Urothelium cell line (cell line): ENCODE data around the gene BABAM2.
A peak's percentile ranks its signal among the peaks of the same experiment; 100 is the strongest.

Experiments used
- DNase-seq: peaks from one replicate; pipeline ENCODE4 v3.0.0; 2011; ENCODE audit warnings: low spot score, mixed read lengths
- FAIRE-seq: peaks from 2 replicates; lab custom pipeline; 2011; peaks lifted over from hg19 to GRCh38; lab: Jason Lieb, UNC

BABAM2 gene

DNA sequence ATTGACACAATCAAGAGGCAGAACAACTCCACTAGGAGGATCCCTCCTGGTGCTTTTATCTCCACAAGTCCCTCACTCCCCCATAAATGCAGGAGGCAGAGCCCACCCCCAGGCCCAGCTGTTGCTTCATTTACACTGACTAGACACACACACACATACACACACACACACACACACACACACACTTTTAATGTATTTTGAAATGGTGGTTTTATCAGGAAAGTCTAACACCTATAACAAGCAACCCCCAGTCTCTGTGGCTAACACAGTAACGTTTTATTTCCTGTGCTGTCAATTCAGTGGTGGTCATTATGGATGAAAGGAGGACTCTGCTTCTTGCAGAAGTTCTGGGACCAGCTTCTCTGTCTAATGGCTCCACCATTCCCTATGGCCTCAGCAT is 376.8 kb downstream of the BABAM2 start:
- no peak for DNase-seq
- FAIRE-seq = no peak

DNA sequence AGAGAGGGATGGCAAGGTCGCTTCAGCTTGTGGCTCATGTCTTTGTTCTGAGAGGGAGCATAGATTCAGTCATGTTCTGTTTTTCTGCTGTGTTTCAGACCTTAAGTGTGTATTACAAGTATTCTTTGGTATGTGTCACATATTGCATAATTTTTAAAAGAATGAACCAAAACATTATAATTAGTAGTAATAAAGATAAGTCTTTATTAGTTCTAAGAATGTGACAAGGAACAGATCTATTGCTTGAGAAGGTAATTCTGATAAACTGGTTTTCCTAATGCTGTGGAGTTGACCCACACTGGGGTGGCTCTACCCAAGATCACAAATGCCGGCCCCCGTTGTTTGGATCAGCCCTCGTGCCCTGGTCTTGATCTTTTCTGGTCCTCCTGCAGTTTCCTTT is 377.9 kb downstream of the BABAM2 start:
- FAIRE-seq (no peak), DNase-seq (no peak)

DNA sequence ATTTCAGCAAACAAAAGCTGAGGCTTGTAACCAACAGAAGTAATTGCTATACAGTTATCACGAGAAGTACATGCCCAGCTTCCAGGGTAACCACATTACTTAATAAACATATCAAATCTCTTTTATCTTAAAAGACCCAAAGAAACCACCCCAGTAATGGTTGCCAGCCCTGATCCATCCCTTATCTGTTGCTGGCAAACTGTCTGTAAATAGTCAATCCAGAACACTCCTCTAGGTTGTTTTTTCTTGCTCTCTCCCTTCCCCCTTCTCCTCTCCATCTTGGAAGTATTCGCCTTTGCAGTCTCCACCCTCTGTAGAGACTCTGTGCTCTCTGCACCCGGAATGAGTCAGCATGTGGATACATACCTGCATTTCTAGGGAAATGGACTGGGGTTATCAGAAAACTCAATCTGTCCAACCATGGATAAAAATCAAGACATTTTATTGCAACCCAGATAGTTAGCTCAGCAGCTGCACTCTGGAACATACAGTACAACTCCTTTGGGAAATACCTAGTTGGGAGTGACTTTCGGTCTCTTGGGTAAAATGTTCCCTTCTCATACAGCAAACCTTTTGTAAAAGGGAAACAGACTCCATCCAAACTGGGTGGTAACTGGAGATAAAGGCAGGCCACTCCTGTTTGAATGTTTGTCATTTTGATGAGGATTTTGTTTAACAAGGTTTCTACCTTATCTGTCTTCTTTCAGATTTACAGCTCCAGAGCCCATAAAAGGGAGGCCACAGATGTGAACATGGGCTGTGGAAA is 378.7 kb downstream of the BABAM2 start:
- DNase-seq = peak; percentile 76
- FAIRE-seq = no peak

DNA sequence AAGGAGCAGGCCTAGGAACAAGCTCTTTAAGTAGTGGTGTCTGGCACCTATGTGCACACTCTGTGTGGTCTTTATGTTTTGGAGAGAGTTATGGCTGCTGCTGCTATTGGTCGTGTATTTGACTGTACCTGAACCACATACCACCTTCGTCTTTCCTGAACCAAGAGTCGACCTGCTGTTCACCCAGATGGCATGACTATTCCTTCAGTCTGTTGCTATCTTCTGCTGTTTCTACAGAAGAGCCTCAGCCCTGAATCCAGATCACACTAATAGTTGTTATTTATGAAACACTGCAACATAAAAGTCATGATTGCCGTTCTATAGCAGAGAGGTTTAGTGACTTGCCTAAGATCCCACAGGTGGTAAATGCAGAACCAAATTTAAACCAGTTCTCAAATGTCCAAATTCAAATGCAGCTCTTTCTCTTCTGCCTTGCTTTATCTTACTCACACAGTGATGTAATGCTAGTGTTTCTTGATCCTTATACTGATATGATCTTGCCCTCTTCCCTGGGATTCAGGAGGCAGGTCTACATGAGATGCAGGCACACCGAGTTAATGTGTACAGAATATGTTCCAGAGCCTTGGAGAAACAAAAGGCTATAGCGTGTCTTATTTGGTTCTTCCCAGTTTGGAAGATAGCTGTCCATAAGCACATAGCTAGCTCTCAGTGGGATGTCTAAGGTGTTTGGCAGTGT is 380.1 kb downstream of the BABAM2 start:
- DNase-seq = no peak

DNA sequence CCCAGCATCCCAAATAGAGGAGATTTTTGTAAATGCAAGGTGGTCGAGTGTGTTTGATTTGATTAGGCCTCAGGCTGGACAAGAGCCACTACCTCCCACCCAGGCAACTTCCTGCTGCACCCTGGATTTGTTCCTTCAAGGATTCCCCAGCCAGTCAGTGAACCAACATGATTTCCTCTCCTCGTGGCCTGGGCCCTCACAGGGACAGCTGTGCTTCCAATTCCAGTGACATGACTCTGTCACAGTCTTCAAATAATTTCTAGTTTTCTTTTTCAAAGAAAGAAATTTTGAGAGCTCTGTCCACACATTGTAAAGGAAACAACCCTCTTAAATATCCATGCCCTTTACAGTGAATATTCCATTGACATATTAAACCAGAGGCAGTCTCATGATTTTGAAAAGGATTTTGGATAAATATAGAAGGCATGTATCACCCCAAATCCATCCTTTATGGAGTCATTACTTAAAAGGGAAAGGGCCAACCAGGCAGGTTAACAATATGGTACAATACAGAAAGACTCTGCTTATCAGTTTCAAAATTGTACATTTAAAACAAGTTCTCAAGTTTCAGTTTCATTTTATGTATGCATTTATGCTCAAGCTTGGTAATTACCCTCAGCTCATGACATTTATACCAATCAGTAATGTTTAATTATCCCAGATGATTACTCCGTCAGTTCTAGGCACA is 380.8 kb downstream of the BABAM2 start:
- DNase-seq (no peak), FAIRE-seq (no peak)

More for the DNA sequence above, 380.1 kb downstream of the BABAM2 start:
- no peak for FAIRE-seq

DNA sequence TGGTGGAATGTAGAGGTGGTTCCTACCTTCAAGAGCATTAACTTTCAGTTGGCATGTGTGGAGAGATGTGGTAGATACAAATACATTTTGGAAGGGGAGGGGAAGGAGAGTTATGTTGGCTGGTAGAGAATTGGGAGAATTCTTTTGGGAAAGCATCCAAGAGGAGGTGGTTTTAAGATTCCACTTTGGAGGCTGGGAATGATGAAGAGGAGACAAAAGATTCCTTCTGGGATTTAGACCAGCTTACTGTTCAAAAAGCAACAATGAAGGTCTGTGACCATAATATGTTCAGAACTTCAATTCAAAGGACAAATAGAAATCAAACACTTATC is 381.4 kb downstream of the BABAM2 start:
- DNase-seq = peak; percentile 18

DNA sequence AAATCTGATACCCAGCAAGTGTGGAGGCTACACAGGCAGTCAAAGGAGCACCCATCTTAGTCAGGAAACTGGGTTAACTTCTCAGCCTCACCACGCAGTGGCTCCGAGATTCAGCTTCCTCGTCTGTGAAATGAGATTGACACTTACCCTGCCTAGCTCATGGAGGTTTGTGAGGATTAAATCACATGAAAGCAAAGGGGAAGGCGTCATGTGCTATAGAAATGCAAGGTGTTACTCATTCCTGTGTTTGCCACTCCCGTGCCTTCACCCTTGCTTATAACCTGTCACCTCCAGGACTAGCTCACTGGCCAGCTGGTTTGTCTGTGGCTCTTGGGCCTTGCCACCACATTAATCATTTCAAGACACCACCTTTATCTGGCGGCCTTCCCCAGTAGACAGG is 383.2 kb downstream of the BABAM2 start:
- no peak for DNase-seq
- no peak for FAIRE-seq

More for the DNA sequence above, 381.4 kb downstream of the BABAM2 start:
- no peak for FAIRE-seq

DNA sequence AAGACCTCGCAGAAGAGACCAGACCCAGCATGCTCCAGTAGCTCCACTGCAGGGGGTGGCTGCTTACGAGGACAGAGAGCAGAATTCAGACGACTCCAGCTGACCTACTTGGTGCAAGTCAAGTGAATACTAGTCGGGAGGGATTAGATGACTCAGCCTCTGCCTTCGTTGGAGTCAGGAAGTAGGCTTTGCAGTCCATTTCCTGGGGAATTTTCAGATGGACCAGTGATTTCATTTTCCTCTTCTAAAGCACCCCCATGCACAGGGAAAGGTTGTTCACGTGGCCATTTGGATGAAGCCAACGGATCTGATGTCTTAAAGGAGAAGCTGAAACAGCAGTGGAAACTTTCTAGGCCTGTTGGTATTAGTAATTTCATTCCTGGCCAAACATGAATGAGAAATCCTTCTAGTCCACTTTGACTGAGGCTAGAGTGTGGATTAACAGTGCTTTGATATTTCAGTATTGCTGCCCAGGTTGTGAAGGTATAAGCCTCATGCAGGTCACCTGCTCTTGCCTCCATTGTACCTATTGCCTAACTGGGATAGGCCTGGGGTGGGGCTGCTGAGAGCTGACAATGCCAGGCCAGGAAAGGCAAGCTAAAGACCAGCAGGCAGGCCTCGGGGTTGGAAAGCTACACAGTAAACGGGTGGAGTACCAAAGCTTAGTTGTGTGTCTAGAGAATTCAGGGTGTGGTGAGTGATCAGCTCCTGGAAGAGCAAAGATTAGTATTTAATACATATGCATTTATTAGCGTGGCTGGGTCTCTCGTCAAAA is 384.6 kb downstream of the BABAM2 start:
- FAIRE-seq = peak; percentile 17
- peak; percentile 84 for DNase-seq

DNA sequence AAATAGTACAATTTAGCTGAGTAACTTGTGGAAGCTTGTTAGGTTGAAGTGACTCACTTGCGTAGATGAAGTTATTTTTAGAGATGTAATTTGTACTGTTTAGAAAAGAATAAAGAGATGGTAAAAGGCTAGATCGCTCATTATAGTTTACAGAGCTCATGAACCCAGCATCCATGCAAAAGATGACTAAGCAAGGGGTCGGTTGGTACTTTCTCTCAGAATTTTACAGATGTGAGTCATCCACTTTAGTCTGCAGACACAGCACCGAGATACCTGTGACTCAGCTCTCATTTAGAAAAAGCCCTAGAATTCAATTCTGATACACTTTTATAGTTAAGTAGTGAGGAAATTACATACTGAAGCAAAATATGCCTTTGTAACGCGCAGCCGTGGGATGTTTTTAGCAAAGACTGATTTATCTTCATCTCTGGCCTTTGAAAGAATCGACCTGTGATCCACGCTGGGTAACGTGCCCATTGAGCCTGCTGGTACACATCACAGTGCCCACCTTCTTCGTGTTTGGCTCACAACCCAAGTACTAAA is 385.6 kb downstream of the BABAM2 start:
- DNase-seq = peak; percentile 92
- FAIRE-seq = peak; percentile 20

DNA sequence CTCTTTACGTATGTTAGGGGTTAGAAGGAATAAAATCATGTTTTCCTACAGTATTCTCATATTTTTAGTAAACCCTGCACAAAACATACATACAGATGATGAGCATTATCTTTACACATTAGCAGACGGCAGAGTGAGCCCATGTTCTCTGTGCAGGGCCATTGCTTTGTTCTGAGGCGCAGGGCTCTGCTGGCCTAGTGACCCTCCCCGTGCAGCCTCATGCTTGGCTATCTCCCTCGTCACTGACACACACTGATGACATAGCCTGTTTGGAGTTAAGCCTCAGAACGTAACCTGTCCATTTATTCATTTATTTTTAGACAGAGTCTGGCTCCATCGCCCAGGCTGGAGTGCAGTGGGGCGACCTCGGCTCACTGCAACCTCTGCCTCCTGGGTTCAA is 386.3 kb downstream of the BABAM2 start:
- no peak for FAIRE-seq
- peak; percentile 29 for DNase-seq

DNA sequence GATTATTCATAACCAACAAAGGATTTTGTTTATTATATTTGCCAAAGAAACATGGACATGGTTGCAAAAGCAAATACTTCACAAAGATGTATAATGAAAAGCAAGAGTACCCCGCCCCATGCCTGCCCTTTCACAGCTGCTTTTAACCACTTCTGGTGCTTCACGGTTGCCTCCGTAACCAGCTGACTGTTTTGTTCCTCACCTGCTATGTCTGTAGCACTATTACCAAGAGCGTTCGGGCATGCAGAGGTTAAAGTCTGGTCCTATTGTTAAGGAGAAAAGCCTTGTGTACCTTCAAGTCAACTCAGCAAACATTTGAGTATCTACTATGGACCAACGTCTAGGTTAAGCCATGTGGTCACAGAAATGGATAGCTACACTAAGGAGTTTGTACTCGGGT is 386.9 kb downstream of the BABAM2 start:
- no peak for DNase-seq
- no peak for FAIRE-seq

DNA sequence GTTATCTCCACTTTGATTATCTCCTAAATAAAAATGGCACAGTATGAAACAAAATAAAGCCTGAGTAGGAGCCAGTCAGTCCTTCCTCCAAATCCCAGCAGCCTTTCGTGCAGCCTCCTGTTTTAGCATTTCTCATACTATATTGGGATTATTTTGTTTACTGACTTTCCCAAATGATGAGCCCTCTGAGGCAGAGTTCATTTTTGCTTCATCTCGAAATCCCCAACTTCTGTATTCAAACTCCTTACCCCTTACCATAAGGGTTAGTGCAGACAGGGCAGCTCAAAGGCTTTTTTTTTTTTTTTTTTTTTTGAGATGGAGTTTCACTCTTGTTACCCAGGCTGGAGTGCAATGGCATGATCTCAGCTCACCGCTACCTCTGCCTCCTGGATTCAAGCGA is 388.8 kb downstream of the BABAM2 start:
- DNase-seq (no peak), FAIRE-seq (no peak)

DNA sequence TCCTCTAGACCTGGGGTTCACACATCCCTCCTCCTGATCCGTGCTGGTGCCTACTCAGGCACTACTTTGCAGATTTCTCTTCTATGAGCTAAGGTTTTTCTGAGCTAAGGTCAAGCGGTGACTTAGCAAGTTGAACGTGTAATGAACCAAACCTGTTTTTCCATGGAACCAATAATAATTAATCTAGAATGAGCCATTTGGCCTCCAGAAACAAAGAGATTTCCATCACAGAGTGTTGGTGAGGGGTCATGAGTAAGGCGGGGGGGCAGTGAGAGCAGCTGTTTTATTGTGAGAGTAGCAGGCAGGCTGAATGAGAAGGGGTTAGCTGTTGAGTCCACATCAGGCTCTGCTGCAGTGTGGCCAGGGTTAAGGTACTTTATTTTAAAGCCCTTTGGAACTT is 390.1 kb downstream of the BABAM2 start:
- FAIRE-seq (no peak), DNase-seq (no peak)

DNA sequence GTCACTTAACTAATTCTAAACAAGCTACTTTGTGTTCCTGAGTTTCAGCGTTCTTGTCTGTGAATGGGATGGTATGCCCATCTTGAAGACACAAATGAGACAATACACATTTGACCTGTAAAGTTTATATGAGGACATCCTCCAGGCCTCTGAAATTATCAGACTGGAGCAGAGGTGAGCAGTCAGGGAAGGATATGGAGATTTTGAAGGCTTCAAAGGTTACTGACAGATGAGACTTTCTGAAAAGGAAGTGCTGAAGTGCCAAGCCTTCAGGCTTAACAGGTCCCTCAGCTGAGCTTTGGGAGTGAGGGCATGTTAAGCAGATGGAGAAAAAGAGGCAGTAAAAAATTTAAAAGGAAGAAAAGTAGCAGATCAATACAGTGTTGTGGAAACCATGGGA is 391.2 kb downstream of the BABAM2 start:
- no peak for DNase-seq
- FAIRE-seq = no peak

DNA sequence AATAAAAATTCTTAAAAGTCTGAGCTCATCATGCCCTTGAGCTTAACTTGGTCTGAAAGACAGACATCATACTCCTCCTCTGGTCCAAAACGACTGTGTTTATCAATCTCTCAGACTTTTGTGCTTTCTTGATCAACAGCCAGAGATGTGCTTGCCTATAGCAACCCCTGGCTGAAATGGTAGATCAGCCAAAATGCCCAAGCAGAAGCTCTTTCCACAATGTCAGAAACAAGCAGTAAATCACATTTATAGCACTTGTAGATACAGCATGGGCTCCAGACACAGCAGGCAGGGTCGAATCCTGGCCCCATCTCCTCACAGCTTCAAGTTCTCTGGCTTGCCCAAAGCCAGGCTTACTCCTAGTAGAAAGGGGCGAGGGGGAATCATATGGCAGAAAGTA is 391.7 kb downstream of the BABAM2 start:
- no peak for FAIRE-seq
- no peak for DNase-seq

DNA sequence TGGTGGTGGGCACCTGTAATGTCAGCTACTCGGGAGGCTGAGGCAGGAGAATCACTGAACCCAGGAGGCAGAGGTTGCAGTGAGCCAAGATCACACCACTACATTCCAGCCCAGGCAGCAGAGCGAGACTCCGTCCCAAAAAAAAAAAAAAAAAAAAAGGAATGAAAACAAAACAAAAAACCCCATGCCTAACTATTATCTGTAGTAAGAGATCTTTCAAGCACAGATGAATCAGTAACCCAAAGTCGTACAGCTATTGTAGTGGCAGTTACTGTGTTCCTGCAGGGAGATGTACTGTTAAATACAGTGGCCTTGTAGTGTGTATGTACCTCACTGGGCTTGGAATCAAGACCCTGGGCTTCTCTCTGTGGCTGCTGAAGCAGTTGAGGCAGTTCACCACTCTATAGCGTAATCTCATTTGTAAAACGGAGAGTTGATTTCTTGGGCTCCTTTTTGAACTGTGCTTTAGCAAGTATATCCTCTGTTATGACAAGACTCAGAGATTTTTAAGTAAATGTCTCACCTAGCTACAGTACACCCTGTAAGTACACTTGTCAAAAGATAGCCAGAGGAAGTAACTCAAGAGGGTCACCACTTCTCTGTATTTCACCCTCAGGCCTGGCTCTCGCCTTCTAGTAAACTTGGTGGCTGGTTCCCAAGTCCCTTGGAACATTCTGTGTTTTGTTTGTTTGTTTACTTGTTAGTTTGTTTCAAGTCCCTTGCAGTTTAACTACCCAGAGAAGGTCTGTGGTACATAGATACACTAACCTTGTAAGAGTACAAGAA is 392.5 kb downstream of the BABAM2 start:
- FAIRE-seq = no peak
- DNase-seq = no peak

DNA sequence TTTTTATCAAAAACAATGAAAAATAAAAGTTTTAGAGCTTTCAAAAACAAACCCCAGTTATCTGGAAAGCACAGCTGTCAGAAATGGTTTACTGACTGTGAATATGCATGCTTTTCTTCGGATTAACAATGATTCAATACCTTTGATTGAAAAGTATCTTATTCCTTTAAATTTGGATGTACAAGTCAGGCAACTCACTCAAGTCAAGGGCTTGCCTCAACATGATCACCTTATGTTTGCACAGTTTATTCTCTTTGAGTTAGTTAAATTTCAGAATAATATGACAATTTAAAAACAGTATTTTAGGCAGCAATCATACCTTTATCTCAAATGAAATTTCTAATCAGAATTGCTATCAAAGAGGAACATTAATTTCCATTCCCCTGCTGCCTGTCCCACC is 393.3 kb downstream of the BABAM2 start:
- no peak for FAIRE-seq
- no peak for DNase-seq

DNA sequence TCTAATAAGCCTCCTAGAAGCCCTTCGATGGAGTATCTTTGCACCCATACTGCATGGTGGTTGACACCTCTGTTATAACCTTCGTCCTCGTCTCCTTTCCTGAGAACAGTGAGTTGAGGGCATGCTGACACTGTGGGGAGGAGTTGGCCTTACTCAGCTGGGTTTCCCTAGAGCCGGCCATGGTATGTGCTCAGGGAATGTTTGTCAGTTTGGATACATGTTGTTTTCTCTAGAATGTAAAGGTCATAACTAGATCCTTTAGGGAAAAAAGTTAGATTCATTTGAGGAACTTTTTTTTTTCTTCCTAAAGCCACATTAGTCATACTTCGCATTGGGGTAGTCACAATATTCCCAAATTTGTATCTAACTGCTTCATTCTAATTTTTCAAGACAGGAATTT is 396.1 kb downstream of the BABAM2 start:
- DNase-seq (no peak), FAIRE-seq (no peak)

DNA sequence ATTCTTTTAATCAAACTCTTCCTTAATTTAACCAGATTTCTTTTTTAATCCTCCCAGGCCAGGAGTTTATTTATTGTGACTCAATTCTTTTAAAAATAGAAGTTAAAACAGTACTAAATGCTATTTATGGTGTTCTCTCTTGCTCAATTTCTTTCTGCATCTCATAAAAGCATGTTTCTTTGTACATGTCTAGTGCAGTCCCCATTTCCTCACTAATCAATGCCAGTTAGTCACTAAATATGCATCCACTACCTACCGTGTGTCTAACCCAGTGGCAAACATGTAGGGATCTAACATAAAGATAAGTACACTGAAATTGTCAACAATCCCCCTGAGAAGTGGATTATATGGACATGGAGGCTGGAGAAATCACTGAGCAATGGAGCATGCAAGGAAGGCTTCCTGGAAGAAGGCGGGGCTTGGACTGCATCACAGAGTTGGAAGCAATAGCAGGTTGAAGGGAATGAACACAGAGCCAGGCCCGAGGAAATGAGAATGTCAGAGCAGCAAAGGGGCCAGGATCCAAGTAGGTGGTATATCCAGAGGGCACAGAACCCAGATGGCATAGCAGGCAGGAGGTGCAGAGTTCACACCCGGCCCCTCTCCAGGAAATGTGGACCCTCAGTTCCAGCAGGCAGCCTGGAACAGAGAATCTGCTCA is 396.9 kb downstream of the BABAM2 start:
- FAIRE-seq (no peak), DNase-seq (no peak)

DNA sequence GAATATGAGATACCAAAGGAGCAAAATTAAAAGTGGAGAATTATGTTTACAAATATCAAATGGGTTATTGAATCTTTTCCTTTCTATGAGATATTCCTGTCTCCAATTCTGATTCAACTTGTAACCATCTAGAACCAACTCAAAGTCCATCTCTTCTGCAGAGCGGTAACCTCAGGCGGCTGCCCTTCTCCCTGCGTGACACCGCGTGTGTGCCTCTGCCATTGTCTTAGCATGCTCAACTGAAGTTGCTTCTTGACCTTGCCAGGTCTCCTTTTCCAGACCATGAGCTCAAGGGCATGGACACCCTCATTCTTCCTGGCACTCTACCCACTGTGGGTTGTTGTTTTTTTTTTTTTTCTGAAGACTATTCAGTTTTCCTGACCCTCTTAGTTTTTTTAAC is 398.1 kb downstream of the BABAM2 start:
- no peak for FAIRE-seq
- no peak for DNase-seq
